OCI-LY7 (cell line): ENCODE data around the gene ERCC6L2. TPM values are rescaled to one million over a fixed set of nuclear protein-coding genes. Genes with fewer than 3 reads are reported as not detected.

Source experiments
- BruUV-seq: library from RNA; stranded (reverse); fragments of 400-500 nt; replicated peaks from 2 replicates; lab custom pipeline; 2021; lab: Mats Ljungman, UMichigan
- CTCF ChIA-PET: fragments of 300-600 bp; sonication (Branson Sonifier 250); formaldehyde crosslinking; loops from one replicate; lab custom pipeline; 2022; ENCODE audit warnings: antibody characterized with exemption; ENCODE audit not compliant: unreplicated experiment; lab: Charles Lee
- POLR2A ChIA-PET: fragments of 300-600 bp; sonication (Branson Sonifier 250); formaldehyde crosslinking; loops from one replicate; lab custom pipeline; 2022; ENCODE audit warnings: antibody characterized with exemption; lab: Charles Lee
- DNase-seq: peaks from one replicate; pipeline ENCODE4 v3.0.0-alpha.2; 2015; ENCODE audit warnings: low spot score
- H2AFZ ChIP-seq: fragments of 200-600 bp; sonication (generic), shearing (Covaris generic); 2 replicates; pipeline ENCODE4 v1.6.1; 2014; ENCODE audit warnings: mild to moderate bottlenecking, antibody characterized with exemption, low read length, moderate library complexity
- H3K27ac ChIP-seq: fragments of 200-600 bp; sonication (generic); 2 replicates; pipeline ENCODE4 v1.5.1; 2014; ENCODE audit warnings: mixed run types, low read depth, mild to moderate bottlenecking, moderate library complexity, low read length, inconsistent platforms; ENCODE audit not compliant: poor library complexity, severe bottlenecking
- H3K36me3 ChIP-seq: fragments of 200-600 bp; sonication (generic); 2 replicates; pipeline ENCODE4 v1.6.1; 2014; ENCODE audit warnings: mild to moderate bottlenecking, antibody characterized with exemption, low read length, moderate library complexity, mixed read lengths; ENCODE audit not compliant: insufficient read depth
- H3K4me1 ChIP-seq: fragments of 200-600 bp; sonication (generic); 2 replicates; pipeline ENCODE4 v1.5.1; 2014; ENCODE audit warnings: mild to moderate bottlenecking, low read length; ENCODE audit not compliant: insufficient read depth, poor library complexity, severe bottlenecking
- H3K4me2 ChIP-seq: fragments of 200-600 bp; sonication (generic); 2 replicates; pipeline ENCODE4 v1.6.1; 2014; ENCODE audit warnings: mild to moderate bottlenecking, low read length
- H3K4me3 ChIP-seq: fragments of 200-600 bp; sonication (generic); 2 replicates; pipeline ENCODE4 v1.5.1; 2014; ENCODE audit warnings: mild to moderate bottlenecking, low read depth, low read length; ENCODE audit not compliant: poor library complexity, severe bottlenecking
- H3K79me2 ChIP-seq: fragments of 200-600 bp; sonication (generic); 2 replicates; pipeline ENCODE4 v1.6.1; 2016; ENCODE audit warnings: low read depth, mild to moderate bottlenecking, low read length, moderate library complexity, mixed read lengths; ENCODE audit not compliant: insufficient read depth
- H3K9me2 ChIP-seq: fragments of 200-600 bp; sonication (generic); 2 replicates; pipeline ENCODE4 v1.6.1; 2016; ENCODE audit warnings: mild to moderate bottlenecking, low read length, mixed read lengths; ENCODE audit not compliant: insufficient read depth
- H3K9me3 ChIP-seq: fragments of 200-600 bp; sonication (generic); 2 replicates; pipeline ENCODE4 v1.6.1; 2014; ENCODE audit warnings: mild to moderate bottlenecking, mixed run types, low read length, mixed read lengths
- H4K20me1 ChIP-seq: fragments of 200-600 bp; sonication (generic); 2 replicates; pipeline ENCODE4 v1.6.1; 2014; ENCODE audit warnings: mild to moderate bottlenecking, antibody characterized with exemption, low read length, moderate library complexity, mixed read lengths; ENCODE audit not compliant: insufficient read depth
- EZH2phosphoT487 ChIP-seq: fragments of 200-600 bp; sonication (generic); IDR thresholded peaks from 2 replicates; pipeline ENCODE4 v1.6.1; 2018; ENCODE audit warnings: low read depth, borderline replicate concordance, mild to moderate bottlenecking, mixed run types, antibody characterized with exemption, low read length, moderate library complexity, mixed read lengths
- intact Hi-C: fragments of 100-400 bp; cut with micrococcal nuclease; formaldehyde crosslinking; loops from one replicate; pipeline ENCODE4 v1.10.0; 2022; ENCODE audit not compliant: unreplicated experiment
- total RNA-seq, 2 experiments: library from RNA; depleted of rRNA in 1 of 2; stranded (reverse); fragments of >200 nt in 1 of 2; shearing (Covaris generic) in 1 of 2; gene quantifications; 2 replicates each; pipeline ENCODE4 v1.2.3, GENCODE V29; 2014 to 2022
- TF ChIP-seq, protein P1 (sequence below): fragments of 200-600 bp; sonication (generic); conservative IDR thresholded peaks from 2 replicates; pipeline ENCODE4 v1.5.1; 2014; ENCODE audit warnings: mild to moderate bottlenecking, antibody characterized with exemption, low read length, moderate library complexity, mixed read lengths

Gene ERCC6L2
- total RNA-seq, 2 experiments from 2014 or later, result 34.9 to 38.7 TPM

DNA sequence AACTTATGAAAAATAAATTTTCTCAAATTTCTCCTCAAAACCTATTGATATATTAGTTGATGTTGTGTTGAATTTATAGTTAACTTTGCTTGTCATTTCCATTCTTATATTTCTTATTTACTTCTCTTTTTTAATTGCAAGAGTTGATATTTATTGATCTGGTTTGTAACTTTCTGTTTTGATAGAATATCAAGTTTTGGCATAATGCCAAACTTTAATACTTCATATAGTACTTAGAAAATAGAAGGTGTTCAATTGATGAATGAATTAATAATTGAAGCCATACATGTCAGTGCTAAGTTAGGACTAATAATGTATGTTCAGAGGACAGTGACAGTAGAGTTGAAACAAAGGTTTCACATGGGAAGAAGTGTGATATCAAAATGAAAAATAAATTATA is 27.9 kb downstream of the ERCC6L2 start:
- no peak for DNase-seq
- CTCF ChIA-PET, result no interaction called here
- TF ChIP-seq EZH2phosphoT487, result no peak
- no peaks in the 10 kb centered on the region for H3K9me2 ChIP-seq
- H3K4me1 ChIP-seq, result no peaks in the 10 kb centered on the region
- no peak overlapping the region for H3K27ac ChIP-seq
- intact Hi-C loops, result no loop called here
- no peaks in the 10 kb centered on the region for H3K9me3 ChIP-seq
- no peak overlapping the region for H2AFZ ChIP-seq
- no TSS peak for BruUV-seq
- H4K20me1 ChIP-seq, result no peaks in the 10 kb centered on the region
- no peak overlapping the region for H3K4me2 ChIP-seq
- H3K36me3 ChIP-seq, result peaks cover 25% of the 10 kb centered on the region; the same call in 1 of the 2 replicates
- H3K4me3 ChIP-seq, result no peak overlapping the region
- POLR2A ChIA-PET, result interaction anchor here (0.6 to 1.2 kb wide), 2 partner anchors 24 to 440 kb away, joined by 5 to 6 read pairs; no protein-coding TSS in a partner anchor
- no peaks in the 10 kb centered on the region for H3K79me2 ChIP-seq

DNA sequence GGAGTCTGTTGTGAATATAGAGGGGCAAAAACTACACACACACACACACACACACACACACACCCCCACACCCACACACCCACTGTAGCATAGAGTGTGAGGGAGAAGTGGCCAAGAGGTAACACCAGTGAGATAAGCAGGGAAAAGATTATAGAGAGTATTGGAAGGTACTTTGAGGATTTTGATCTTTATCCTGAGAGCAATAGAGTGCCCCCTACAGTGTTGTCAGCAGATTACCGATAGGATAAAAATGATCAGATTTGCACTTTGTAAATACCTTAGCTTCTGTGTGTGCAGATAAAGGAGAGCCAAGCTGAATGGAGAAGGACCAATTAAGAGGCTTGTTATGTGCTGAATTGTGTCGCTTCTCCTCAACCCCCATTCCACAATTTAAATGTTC is 32.3 kb downstream of the ERCC6L2 start:
- H4K20me1 ChIP-seq, result no peaks in the 10 kb centered on the region
- no peaks in the 10 kb centered on the region for H3K79me2 ChIP-seq
- H3K4me2 ChIP-seq, result no peak overlapping the region
- POLR2A ChIA-PET, result no interaction called here
- H3K27ac ChIP-seq, result no peak overlapping the region
- TF ChIP-seq, protein P1, sequence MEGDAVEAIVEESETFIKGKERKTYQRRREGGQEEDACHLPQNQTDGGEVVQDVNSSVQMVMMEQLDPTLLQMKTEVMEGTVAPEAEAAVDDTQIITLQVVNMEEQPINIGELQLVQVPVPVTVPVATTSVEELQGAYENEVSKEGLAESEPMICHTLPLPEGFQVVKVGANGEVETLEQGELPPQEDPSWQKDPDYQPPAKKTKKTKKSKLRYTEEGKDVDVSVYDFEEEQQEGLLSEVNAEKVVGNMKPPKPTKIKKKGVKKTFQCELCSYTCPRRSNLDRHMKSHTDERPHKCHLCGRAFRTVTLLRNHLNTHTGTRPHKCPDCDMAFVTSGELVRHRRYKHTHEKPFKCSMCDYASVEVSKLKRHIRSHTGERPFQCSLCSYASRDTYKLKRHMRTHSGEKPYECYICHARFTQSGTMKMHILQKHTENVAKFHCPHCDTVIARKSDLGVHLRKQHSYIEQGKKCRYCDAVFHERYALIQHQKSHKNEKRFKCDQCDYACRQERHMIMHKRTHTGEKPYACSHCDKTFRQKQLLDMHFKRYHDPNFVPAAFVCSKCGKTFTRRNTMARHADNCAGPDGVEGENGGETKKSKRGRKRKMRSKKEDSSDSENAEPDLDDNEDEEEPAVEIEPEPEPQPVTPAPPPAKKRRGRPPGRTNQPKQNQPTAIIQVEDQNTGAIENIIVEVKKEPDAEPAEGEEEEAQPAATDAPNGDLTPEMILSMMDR, result peak; percentile 38; the same call in 1 of the 2 replicates
- TF ChIP-seq EZH2phosphoT487, result no peak
- H2AFZ ChIP-seq, result no peak overlapping the region
- CTCF ChIA-PET, result no interaction called here
- H3K4me1 ChIP-seq, result no peaks in the 10 kb centered on the region
- no peak overlapping the region for H3K4me3 ChIP-seq
- H3K36me3 ChIP-seq, result 0 out of 2 replicates have a peak, but pooled peaks cover 8% of the 10 kb centered on the region
- no peaks in the 10 kb centered on the region for H3K9me3 ChIP-seq
- no peaks in the 10 kb centered on the region for H3K9me2 ChIP-seq
- no peak for DNase-seq
- intact Hi-C loops, result no loop called here
- BruUV-seq, result no TSS peak

DNA sequence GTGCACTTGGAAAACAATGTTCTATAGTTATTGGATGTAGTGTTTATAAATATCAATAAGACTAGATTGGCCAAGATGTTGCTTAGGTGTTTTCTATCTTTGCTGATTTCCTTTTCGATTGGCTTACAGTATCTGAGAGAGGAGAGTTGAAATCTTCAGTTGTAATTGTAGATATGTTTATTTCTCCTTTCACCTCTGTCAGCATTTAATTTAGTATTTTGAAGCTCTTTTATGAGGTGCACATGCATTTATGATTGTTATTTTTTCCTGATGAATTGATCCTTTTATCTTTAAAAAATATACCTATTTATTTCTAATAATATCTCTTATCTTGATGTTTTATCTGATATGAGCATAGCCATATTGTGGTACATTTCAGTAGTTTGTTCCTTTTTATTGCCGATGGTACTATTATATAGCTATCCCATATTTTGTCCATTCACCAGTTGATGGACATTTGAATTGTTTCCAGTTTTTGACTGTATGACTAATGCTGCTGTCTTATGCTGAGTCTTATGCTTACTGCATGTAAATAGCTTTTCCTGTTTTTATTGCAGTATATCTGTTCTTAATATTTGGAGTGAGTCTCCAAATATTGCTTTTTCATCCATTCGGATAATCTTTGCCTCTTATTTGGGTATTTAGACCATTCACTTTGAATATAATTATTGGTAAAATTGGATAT is 34.7 kb downstream of the ERCC6L2 start:
- POLR2A ChIA-PET, result interaction anchor here (1.3 kb wide), 1 partner anchor 10 kb away, joined by 5 read pairs; no protein-coding TSS in a partner anchor
- H3K4me1 ChIP-seq, result no peaks in the 10 kb centered on the region

More for the DNA sequence above, 34.7 kb downstream of the ERCC6L2 start:
- Histone ChIP-seq H3K79me2 (no peaks in the 10 kb centered on the region), H2AFZ (no peak overlapping the region), H3K9me2 (no peaks in the 10 kb centered on the region), H3K4me3 (no peak overlapping the region), H4K20me1 (no peaks in the 10 kb centered on the region), H3K9me3 (no peaks in the 10 kb centered on the region), H3K27ac (no peak overlapping the region), H3K36me3 (peaks cover 12% of the 10 kb centered on the region; the same call in 1 of the 2 replicates), H3K4me2 (no peak overlapping the region)
- CTCF ChIA-PET, result no interaction called here
- TF ChIP-seq, protein P1, result no peak
- no peak for TF ChIP-seq EZH2phosphoT487
- intact Hi-C loops, result no loop called here
- BruUV-seq, result no TSS peak
- DNase-seq, result no peak
